ENCODE data around the gene FNDC7.
A peak's percentile ranks its signal among the peaks of the same experiment; 100 is the strongest.
"Not testable (repeated sequence)": the region's sequence is repeated elsewhere in the genome, so short reads cannot be mapped to it uniquely, and the experiment has no call there.

Gene FNDC7

DNA sequence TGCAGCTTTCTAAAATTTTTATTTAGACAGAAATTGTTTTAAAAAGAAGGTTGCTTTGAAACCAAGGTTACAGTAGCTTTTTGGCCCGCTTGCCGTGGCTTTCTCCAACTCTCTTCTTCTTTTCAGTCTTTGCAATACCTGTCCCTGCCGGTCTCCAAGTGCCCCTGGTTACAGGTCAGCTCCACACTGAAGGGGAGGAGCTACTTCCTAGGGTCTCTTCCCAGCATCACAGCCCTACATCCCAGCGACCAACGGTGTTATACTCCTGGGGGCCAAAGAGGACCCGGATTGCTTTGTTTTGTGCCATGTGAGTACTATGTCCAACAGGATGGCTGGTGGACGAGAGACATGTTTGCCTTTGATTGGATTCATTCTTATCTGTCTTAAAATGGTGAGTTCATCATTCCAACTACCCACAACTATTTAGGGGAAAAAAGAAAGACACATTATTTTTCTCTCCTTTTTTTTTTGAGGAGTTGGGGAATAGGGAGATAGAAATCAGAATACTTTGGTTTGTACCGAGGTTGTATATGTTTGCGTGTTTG lies at the start of gene FNDC7:
Gene FNDC7 (plus strand): TSS at position 303 of the 545 bp plus-strand sequence. CDS start 26 bp downstream, at position 329.
- DNase-seq (ENCODE audit: low spot score), result no peak

DNA sequence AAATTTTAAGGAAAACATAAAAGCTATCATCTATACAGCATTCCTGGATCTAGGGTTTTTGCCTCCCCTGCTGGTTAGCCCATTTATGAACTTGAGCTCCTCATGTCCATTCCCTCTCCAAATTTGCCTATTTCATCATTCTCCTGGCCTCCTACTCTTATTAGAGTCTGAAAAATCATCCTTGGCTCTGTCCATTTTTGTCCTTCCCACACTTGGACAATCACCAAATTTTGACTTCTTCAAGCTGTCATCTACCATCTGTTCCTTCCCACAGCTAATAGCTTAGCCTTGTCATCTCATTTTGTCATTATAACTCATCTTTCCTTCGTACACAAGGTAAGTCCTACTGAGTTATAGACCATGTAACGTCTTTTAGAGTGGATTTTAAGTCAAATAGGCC lies 49.6 kb upstream of the FNDC7 start:
- no peak for DNase-seq (ENCODE audit: low spot score)

- no peak for DNase-seq (ENCODE audit: low spot score)
Measured at GRCh38 chr1:108664481-108664880, 48.2 kb upstream of the FNDC7 start.

- no peak for DNase-seq (ENCODE audit: low spot score)
Measured at GRCh38 chr1:108665067-108665466, 47.6 kb upstream of the FNDC7 start.

DNA sequence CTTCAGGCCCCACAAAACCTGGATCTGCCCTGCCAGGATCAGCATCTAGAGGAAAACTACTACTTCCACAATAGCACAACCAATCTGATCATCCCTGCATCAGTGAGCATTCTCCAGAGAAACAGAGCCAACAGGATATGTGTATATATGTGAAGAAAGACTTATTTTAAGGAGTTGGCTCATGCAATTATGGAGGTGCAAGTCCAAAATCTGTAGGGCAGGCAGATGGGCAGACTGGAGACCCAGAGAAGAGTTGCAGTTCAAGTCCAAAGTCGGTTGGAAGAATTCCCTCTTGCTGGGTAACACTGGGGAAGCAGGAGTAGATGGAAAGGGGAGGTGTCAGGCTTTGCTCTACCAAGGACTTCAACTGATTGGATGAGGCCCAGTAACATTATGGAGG lies 46.9 kb upstream of the FNDC7 start:
- DNase-seq (ENCODE audit: low spot score), result no peak

DNA sequence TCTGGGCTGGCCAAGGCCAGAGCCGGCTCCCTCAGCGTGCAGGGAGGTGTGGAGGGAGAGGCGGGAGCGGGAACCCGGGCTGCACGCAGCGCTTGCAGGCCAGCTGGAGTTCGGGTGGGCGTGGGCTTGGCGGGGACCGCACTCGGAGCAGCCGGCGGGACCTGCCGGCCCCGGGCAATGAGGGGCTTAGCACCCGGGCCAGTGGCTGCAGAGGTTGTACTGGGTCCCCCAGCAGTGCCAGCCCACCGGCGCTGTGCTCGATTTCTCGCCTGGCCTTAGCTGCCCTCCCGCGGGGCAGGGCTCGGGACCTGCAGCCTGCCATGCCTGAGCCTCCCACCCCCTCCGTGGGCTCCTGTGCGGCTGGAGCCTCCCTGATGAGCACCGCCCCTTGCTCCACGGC lies 45.3 kb upstream of the FNDC7 start:
- DNase-seq (ENCODE audit: low spot score), result not testable (repeated sequence)

- no peak for DNase-seq (ENCODE audit: low spot score)
Measured at GRCh38 chr1:108668777-108669176, 43.9 kb upstream of the FNDC7 start.

DNA sequence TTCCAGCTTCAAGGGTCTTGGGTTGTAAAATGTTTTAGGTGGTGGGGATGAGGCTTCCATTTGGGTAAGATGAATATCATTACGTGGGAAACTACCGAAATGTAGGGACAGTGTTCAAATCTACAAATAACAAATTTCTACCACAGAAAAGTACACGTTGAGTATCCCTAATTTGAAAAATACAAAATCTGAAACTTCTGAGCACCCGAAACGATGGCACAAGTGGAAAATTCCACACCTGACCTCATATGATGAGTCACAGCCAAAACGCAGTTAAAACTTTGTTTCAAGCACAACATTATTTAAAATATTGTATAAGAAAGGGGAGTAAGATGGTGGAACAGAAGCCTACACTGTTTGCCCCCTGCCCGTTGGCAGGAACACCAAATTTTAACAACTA lies 43.0 kb upstream of the FNDC7 start:
- no peak for DNase-seq (ENCODE audit: low spot score)

DNA sequence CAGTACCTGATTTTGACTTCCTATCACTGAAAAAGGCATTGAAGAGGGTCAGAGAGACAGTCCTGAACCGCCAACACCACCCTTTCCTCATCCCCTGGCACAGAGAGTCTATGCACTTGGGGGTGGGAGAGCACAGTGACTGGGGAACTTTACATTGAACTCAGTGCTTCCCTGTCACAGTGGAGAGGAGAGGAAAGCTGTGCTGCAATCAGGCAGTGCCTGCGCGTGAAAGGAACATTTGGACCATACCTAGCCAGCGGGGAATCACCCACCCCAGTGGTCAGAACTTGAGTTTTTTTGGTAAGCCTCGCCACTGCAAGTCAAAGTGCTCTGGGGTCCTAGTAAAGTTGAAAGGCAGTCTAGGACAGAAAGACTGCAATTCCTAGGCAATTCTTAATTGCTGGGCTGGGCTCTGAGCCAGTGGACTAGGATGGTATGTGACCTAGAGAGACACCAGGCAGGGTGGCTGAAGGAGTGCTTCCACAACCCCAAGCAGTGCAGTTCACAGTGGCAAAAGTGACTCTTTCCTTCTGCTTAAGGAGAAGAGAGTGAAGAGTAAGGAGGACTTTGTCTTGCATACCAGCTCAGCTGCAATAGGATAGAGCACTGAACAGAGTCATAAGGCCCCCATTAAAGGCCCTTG lies 42.5 kb upstream of the FNDC7 start:
- DNase-seq (ENCODE audit: low spot score), result no peak

- no peak for DNase-seq (ENCODE audit: low spot score)
Measured at GRCh38 chr1:108671143-108671542, 41.6 kb upstream of the FNDC7 start.

- no peak for DNase-seq (ENCODE audit: low spot score)
Measured at GRCh38 chr1:108678706-108679105, 34.0 kb upstream of the FNDC7 start.

- DNase-seq (ENCODE audit: low spot score), result no peak
Measured at GRCh38 chr1:108679586-108680213, 33.0 kb upstream of the FNDC7 start.

- DNase-seq (ENCODE audit: low spot score), result not testable (repeated sequence)
Measured at GRCh38 chr1:108681701-108682100, 31.0 kb upstream of the FNDC7 start.

DNA sequence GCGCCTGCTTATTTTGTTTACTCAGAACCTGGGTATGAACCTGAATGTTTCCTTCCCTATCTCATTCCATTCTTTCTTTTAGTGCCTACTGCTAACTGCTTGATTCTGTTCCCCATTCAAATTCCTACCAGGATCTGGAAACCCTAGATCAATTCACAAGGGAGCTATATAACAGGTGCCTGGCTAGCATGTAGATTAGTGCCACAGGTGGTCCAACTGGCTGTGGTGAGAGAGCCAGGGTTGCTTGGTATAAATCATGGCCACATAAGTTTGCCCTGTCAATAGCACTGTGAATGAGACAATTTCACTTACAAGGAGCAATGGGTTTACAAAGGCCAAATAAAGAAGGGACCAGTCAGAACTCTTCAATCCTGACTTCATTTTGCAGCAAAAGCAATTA lies 27.2 kb upstream of the FNDC7 start:
- DNase-seq (ENCODE audit: low spot score), result no peak

DNA sequence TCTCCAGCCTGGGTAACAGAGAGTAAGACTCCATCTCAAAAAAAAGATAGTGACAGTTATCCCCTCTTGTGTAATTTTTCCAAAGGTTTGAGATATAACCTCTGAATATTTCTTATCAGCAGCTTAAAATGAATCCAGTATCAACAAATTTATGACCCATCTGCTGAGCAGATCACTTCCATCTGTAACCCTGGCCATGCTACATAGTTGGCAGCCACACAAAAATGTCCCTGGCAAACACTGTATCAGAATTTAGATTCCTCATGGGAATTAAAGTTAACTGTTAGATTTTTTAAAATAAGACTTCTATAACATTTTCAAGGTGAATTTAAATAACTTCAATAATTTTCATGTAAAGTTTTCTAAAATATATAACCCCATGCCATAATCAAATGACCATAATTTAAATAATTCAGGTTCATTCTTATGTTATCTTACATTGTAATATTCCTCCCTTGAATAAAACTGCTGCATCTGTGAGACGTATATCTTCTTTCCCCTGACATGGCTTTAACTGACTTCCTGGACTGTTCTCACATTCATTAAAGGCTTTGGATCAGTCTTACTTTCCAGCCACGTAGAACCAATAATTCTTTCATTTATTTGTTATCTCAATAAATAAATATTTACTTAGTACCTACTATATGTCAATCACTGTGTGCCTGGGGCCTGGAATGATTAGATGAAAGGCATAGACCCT lies 25.9 kb upstream of the FNDC7 start:
- DNase-seq (ENCODE audit: low spot score), result no peak

GRCh38 chr1:108691128-108691941 lies 21.4 kb upstream of the FNDC7 start:
- DNase-seq (ENCODE audit: low spot score), result peak; percentile 29

DNA sequence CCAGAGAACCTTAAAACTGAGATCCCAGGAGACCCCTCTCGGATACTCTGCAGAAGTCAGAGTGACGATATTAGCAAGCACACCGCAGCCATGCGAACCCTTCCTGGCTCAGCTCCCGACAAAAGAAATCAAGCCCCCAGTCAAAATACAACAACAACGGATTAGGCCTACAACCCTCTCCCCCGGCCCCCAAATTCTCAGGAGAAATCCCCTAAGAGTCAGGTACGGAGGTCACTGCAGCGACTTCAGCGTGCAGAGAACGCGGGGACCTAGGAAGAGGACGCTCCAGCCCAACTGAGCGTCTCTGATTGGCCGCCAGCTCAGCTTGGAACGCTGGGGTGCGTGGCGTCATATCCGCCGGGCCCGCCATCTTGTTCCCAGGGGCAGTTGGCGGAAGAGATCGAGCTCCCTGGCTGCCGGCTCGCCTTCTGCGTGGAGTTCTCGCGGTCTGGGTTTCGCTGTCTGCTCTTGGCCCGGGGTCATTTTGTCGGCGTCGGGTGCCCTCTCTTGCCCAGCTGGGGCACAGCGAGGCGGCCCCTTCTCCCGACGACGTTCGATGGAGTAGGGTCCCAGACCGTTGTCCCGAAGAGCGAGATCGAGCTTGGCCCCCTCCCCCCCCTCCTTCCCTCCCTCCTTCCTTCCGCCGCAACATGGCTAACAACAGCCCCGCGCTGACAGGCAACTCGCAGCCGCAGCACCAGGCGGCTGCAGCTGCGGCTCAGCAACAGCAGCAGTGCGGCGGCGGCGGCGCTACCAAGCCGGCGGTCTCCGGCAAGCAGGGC lies 20.6 kb upstream of the FNDC7 start, which contains the start of gene PRPF38B:
Gene PRPF38B (plus strand): TSS at position 369 of the 782 bp plus-strand sequence. CDS start 282 bp downstream, at position 651.
- peak; percentile 92 for DNase-seq (ENCODE audit: low spot score)

GRCh38 chr1:108692724-108693655 lies 19.7 kb upstream of the FNDC7 start:
- peak; percentile 81 for DNase-seq (ENCODE audit: low spot score)

GRCh38 chr1:108695535-108695934 lies 17.2 kb upstream of the FNDC7 start:
- no peak for DNase-seq (ENCODE audit: low spot score)
